ENCODE results near the gene MED12L.

- no peak for TF ChIP-seq CTCF (IDR thresholded peaks at IDR 0.05)
- TF ChIP-seq EP300 (IDR thresholded peaks at IDR 0.05): no peak
- TF ChIP-seq POLR2A (IDR thresholded peaks at IDR 0.05): no peak
These were observed 45.0 kb downstream of the MED12L start for GRCh38 chr3:151130428-151130827.

Data from ovary (tissue), 3 donors.